Endothelial cell of umbilical vein (primary cell): ENCODE results near the gene LHX2.

Source experiments
- EZH2 ChIP-seq: IDR thresholded peaks from 2 replicates; pipeline ENCODE4 v1.6.1; 2012; ENCODE audit warnings: borderline replicate concordance, low read depth, mild to moderate bottlenecking, moderate library complexity, low read length, inconsistent platforms; ENCODE audit not compliant: severe bottlenecking
- JUN ChIP-seq: IDR thresholded peaks from 2 replicates; pipeline ENCODE4 v1.6.1; 2011; ENCODE audit warnings: borderline replicate concordance, low read depth; ENCODE audit not compliant: insufficient read length, insufficient read depth
- MYC ChIP-seq: IDR thresholded peaks from one replicate; pipeline ENCODE4 v1.6.1; 2011; ENCODE audit warnings: mild to moderate bottlenecking, low read depth, low read length
- POLR2A ChIP-seq: IDR thresholded peaks from 2 replicates; pipeline ENCODE4 v1.6.1; 2012; ENCODE audit warnings: low read depth, mild to moderate bottlenecking, control low read depth, low read length
- POLR2AphosphoS5 ChIP-seq: IDR thresholded peaks from 2 replicates; pipeline ENCODE4 v1.6.1; 2012; ENCODE audit warnings: low read depth, mild to moderate bottlenecking, control low read depth, low read length, moderate library complexity; ENCODE audit not compliant: insufficient read depth
- TF ChIP-seq, protein P1 (sequence below), 2 donors: IDR thresholded peaks; 1 replicate in 1 of 2; 2 replicates in 1 of 2; pipeline ENCODE4 v1.5.1; 2011; ENCODE audit warnings: low read length in 2 of 2, mild to moderate bottlenecking in 2 of 2, moderate library complexity in 2 of 2, control low read depth in 1 of 2, inconsistent platforms in 1 of 2, low read depth in 1 of 2; ENCODE audit not compliant: insufficient read depth in 1 of 2; ENCODE audit errors: extremely low read depth in 1 of 2
- TF ChIP-seq, protein P2 (sequence below): IDR thresholded peaks from 2 replicates; pipeline ENCODE4 v1.6.1; 2011; ENCODE audit not compliant: insufficient read depth, insufficient read length

DNA sequence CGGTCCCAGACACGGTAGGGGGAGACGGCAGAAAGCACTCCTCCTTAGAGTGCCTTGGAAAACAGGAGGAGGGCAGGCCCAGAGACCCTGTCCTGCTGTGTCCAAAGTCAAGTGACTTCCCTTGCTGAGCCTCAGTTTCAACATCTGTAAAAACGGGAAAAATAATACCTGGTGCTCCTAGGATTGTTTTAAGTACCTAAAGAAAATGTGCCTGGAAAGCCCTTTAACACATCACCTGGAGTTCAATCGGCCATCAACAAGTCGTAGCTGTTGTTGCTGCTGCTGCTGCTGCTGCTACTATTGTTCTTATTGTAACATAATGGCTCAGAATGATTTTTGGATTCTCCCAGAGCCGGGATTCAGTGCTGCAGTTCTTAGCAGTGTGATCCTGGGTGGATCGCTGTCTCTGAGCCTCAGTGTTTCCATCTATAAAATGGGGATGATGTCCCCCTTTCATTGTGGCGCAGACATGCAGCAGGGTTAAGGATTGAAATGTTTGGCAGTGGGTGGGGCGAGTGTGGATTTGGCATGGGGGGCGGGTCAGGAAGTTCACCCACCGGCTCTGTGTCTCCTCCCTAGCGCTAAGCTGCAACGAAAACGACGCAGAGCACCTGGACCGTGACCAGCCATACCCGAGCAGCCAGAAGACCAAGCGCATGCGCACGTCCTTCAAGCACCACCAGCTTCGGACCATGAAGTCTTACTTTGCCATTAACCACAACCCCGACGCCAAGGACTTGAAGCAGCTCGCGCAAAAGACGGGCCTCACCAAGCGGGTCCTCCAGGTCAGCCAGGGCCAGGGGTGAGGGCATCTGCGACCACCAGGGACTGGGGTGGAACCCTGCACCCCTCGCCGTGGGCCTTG is 9.2 kb downstream of the LHX2 start:
- TF ChIP-seq, protein P1, sequence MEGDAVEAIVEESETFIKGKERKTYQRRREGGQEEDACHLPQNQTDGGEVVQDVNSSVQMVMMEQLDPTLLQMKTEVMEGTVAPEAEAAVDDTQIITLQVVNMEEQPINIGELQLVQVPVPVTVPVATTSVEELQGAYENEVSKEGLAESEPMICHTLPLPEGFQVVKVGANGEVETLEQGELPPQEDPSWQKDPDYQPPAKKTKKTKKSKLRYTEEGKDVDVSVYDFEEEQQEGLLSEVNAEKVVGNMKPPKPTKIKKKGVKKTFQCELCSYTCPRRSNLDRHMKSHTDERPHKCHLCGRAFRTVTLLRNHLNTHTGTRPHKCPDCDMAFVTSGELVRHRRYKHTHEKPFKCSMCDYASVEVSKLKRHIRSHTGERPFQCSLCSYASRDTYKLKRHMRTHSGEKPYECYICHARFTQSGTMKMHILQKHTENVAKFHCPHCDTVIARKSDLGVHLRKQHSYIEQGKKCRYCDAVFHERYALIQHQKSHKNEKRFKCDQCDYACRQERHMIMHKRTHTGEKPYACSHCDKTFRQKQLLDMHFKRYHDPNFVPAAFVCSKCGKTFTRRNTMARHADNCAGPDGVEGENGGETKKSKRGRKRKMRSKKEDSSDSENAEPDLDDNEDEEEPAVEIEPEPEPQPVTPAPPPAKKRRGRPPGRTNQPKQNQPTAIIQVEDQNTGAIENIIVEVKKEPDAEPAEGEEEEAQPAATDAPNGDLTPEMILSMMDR (IDR thresholded peaks at IDR 0.05; ENCODE audit: extremely low read depth in 1 of 2, insufficient read depth in 1 of 2, low read depth in 1 of 2, low read length in 2 of 2) = no peak
- TF ChIP-seq, protein P2, sequence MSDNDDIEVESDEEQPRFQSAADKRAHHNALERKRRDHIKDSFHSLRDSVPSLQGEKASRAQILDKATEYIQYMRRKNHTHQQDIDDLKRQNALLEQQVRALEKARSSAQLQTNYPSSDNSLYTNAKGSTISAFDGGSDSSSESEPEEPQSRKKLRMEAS = no peak
- no peak for TF ChIP-seq POLR2AphosphoS5
- TF ChIP-seq POLR2A = no peak
- no peak for TF ChIP-seq MYC
- peak; percentile 81 for TF ChIP-seq EZH2
- no peak for TF ChIP-seq JUN
